ENCODE data around the gene PRDM8. TPM values are rescaled to one million over a fixed set of nuclear protein-coding genes. Genes with fewer than 3 reads are reported as not detected.

The PRDM8 gene
- total and polyA plus RNA-seq, 9 donors = 4.7 to 17.9 (median 12.1) TPM

- Histone ChIP-seq H3K36me3 (ENCODE audit: control insufficient read depth, insufficient read depth, low read length) (no peaks in the 10 kb centered on the region), H3K9me3 (replicated peaks; ENCODE audit: control insufficient read depth, low read depth, low read length) (no peaks in the 10 kb centered on the region), H3K27me3 (ENCODE audit: control insufficient read depth, insufficient read depth, low read length) (no peaks in the 10 kb centered on the region), H3K27ac (ENCODE audit: low read length) (no peak overlapping the region), H3K4me3 (ENCODE audit: low read length) (no peak overlapping the region), H3K4me1 (ENCODE audit: control insufficient read depth, insufficient read depth, low read length) (no peaks in the 10 kb centered on the region)
- no peak for DNase-seq
These were observed 31.2 kb downstream of the PRDM8 start for GRCh38 chr4:80228460-80228859.

- DNase-seq = no peak
- no peaks in the 10 kb centered on the region for H3K9me3 ChIP-seq (replicated peaks; ENCODE audit: control insufficient read depth, low read depth, low read length)
- H3K27ac ChIP-seq (ENCODE audit: low read length) = no peak overlapping the region
- no peak overlapping the region for H3K4me3 ChIP-seq (ENCODE audit: low read length)
- no peaks in the 10 kb centered on the region for H3K27me3 ChIP-seq (ENCODE audit: control insufficient read depth, insufficient read depth, low read length)
- no peaks in the 10 kb centered on the region for H3K4me1 ChIP-seq (ENCODE audit: control insufficient read depth, insufficient read depth, low read length)
- no peaks in the 10 kb centered on the region for H3K36me3 ChIP-seq (ENCODE audit: control insufficient read depth, insufficient read depth, low read length)
- 36% methylated on average over 2 of the region's 2 CpGs for WGBS (ENCODE audit: insufficient coverage)
These were observed 31.8 kb downstream of the PRDM8 start for GRCh38 chr4:80229128-80229527.

- Histone ChIP-seq H3K27me3 (ENCODE audit: control insufficient read depth, insufficient read depth, low read length) (no peaks in the 10 kb centered on the region), H3K4me1 (ENCODE audit: control insufficient read depth, insufficient read depth, low read length) (no peaks in the 10 kb centered on the region), H3K27ac (ENCODE audit: low read length) (no peak overlapping the region), H3K36me3 (ENCODE audit: control insufficient read depth, insufficient read depth, low read length) (no peaks in the 10 kb centered on the region), H3K4me3 (ENCODE audit: low read length) (no peak overlapping the region), H3K9me3 (replicated peaks; ENCODE audit: control insufficient read depth, low read depth, low read length) (no peaks in the 10 kb centered on the region)
- WGBS (ENCODE audit: insufficient coverage) = 89% methylated on average over 1 of the region's 2 CpGs
- DNase-seq = no peak
These were observed 32.3 kb downstream of the PRDM8 start for GRCh38 chr4:80229590-80229989.

GRCh38 chr4:80231180-80231579 is 33.9 kb downstream of the PRDM8 start:
- no peak overlapping the region for H3K4me3 ChIP-seq (ENCODE audit: low read length)
- no peaks in the 10 kb centered on the region for H3K36me3 ChIP-seq (ENCODE audit: control insufficient read depth, insufficient read depth, low read length)
- H3K9me3 ChIP-seq (replicated peaks; ENCODE audit: control insufficient read depth, low read depth, low read length) = no peaks in the 10 kb centered on the region
- WGBS (ENCODE audit: insufficient coverage) = 70% methylated on average over 2 of the region's 5 CpGs
- H3K27ac ChIP-seq (ENCODE audit: low read length) = no peak overlapping the region
- DNase-seq = no peak
- no peaks in the 10 kb centered on the region for H3K4me1 ChIP-seq (ENCODE audit: control insufficient read depth, insufficient read depth, low read length)
- H3K27me3 ChIP-seq (ENCODE audit: control insufficient read depth, insufficient read depth, low read length) = no peaks in the 10 kb centered on the region

GRCh38 chr4:80232707-80233370 is 35.5 kb downstream of the PRDM8 start:
- no CpG with 5 or more reads among the region's 2 CpGs for WGBS (ENCODE audit: insufficient coverage)
- H3K36me3 ChIP-seq (ENCODE audit: control insufficient read depth, insufficient read depth, low read length) = no peaks in the 10 kb centered on the region
- H3K4me1 ChIP-seq (ENCODE audit: control insufficient read depth, insufficient read depth, low read length) = no peaks in the 10 kb centered on the region
- DNase-seq = no peak
- H3K27ac ChIP-seq (ENCODE audit: low read length) = no peak overlapping the region
- no peaks in the 10 kb centered on the region for H3K9me3 ChIP-seq (replicated peaks; ENCODE audit: control insufficient read depth, low read depth, low read length)
- H3K27me3 ChIP-seq (ENCODE audit: control insufficient read depth, insufficient read depth, low read length) = no peaks in the 10 kb centered on the region
- no peak overlapping the region for H3K4me3 ChIP-seq (ENCODE audit: low read length)

- H3K4me1 ChIP-seq (ENCODE audit: control insufficient read depth, insufficient read depth, low read length) = no peaks in the 10 kb centered on the region
- no peaks in the 10 kb centered on the region for H3K27me3 ChIP-seq (ENCODE audit: control insufficient read depth, insufficient read depth, low read length)
- WGBS (ENCODE audit: insufficient coverage) = 100% methylated on average over 1 of the region's 4 CpGs
- no peaks in the 10 kb centered on the region for H3K36me3 ChIP-seq (ENCODE audit: control insufficient read depth, insufficient read depth, low read length)
- no peaks in the 10 kb centered on the region for H3K9me3 ChIP-seq (replicated peaks; ENCODE audit: control insufficient read depth, low read depth, low read length)
- H3K27ac ChIP-seq (ENCODE audit: low read length) = no peak overlapping the region
- no peak for DNase-seq
- no peak overlapping the region for H3K4me3 ChIP-seq (ENCODE audit: low read length)
These were observed 36.1 kb downstream of the PRDM8 start for GRCh38 chr4:80233390-80233789.

- Histone ChIP-seq H3K4me3 (ENCODE audit: low read length) (no peak overlapping the region), H3K27me3 (ENCODE audit: control insufficient read depth, insufficient read depth, low read length) (no peaks in the 10 kb centered on the region), H3K36me3 (ENCODE audit: control insufficient read depth, insufficient read depth, low read length) (no peaks in the 10 kb centered on the region), H3K9me3 (replicated peaks; ENCODE audit: control insufficient read depth, low read depth, low read length) (no peaks in the 10 kb centered on the region), H3K27ac (ENCODE audit: low read length) (no peak overlapping the region), H3K4me1 (ENCODE audit: control insufficient read depth, insufficient read depth, low read length) (no peaks in the 10 kb centered on the region)
- no peak for DNase-seq
- WGBS (ENCODE audit: insufficient coverage) = no CpG with 5 or more reads among the region's 1 CpG
These were observed 38.1 kb downstream of the PRDM8 start for GRCh38 chr4:80235451-80235850.

- no peaks in the 10 kb centered on the region for H3K9me3 ChIP-seq (replicated peaks; ENCODE audit: control insufficient read depth, low read depth, low read length)
- H3K27me3 ChIP-seq (ENCODE audit: control insufficient read depth, insufficient read depth, low read length) = no peaks in the 10 kb centered on the region
- no peak overlapping the region for H3K27ac ChIP-seq (ENCODE audit: low read length)
- no peak overlapping the region for H3K4me3 ChIP-seq (ENCODE audit: low read length)
- H3K36me3 ChIP-seq (ENCODE audit: control insufficient read depth, insufficient read depth, low read length) = no peaks in the 10 kb centered on the region
- no peak for DNase-seq
- WGBS (ENCODE audit: insufficient coverage) = 60% methylated on average over 1 of the region's 6 CpGs
- H3K4me1 ChIP-seq (ENCODE audit: control insufficient read depth, insufficient read depth, low read length) = no peaks in the 10 kb centered on the region
These were observed 40.7 kb downstream of the PRDM8 start for GRCh38 chr4:80237992-80238391.

GRCh38 chr4:80239480-80240150 is 42.3 kb downstream of the PRDM8 start:
- Histone ChIP-seq H3K9me3 (replicated peaks; ENCODE audit: control insufficient read depth, low read depth, low read length) (no peaks in the 10 kb centered on the region), H3K36me3 (ENCODE audit: control insufficient read depth, insufficient read depth, low read length) (no peaks in the 10 kb centered on the region), H3K27ac (ENCODE audit: low read length) (no peak overlapping the region), H3K27me3 (ENCODE audit: control insufficient read depth, insufficient read depth, low read length) (no peaks in the 10 kb centered on the region), H3K4me1 (ENCODE audit: control insufficient read depth, insufficient read depth, low read length) (no peaks in the 10 kb centered on the region), H3K4me3 (ENCODE audit: low read length) (no peak overlapping the region)
- WGBS (ENCODE audit: insufficient coverage) = 90% methylated on average over 1 of the region's 3 CpGs
- DNase-seq = peak; percentile 50

GRCh38 chr4:80240976-80241375 is 43.7 kb downstream of the PRDM8 start:
- Histone ChIP-seq H3K27ac (ENCODE audit: low read length) (no peak overlapping the region), H3K36me3 (ENCODE audit: control insufficient read depth, insufficient read depth, low read length) (no peaks in the 10 kb centered on the region), H3K4me3 (ENCODE audit: low read length) (no peak overlapping the region), H3K4me1 (ENCODE audit: control insufficient read depth, insufficient read depth, low read length) (no peaks in the 10 kb centered on the region), H3K27me3 (ENCODE audit: control insufficient read depth, insufficient read depth, low read length) (no peaks in the 10 kb centered on the region), H3K9me3 (replicated peaks; ENCODE audit: control insufficient read depth, low read depth, low read length) (no peaks in the 10 kb centered on the region)
- DNase-seq = no peak

Measured in muscle of leg (tissue), 11 donors.